ENCODE results near the gene NUPR2.
"Not testable (repeated sequence)": the region's sequence is repeated elsewhere in the genome, so short reads cannot be mapped to it uniquely, and the experiment has no call there.

The NUPR2 gene

GRCh38 chr7:56110611-56111010 lies 5.6 kb downstream of the NUPR2 start:
- DNase-seq (ENCODE audit: low read depth) = no peak
- no peak overlapping the region for H3K4me3 ChIP-seq (ENCODE audit: low read depth, low read length)
- TF ChIP-seq CTCF (conservative IDR thresholded peaks at IDR 0.05; ENCODE audit: low read depth, low read length) = no peak

- no peak for DNase-seq (ENCODE audit: low read depth)
- no peak overlapping the region for H3K4me3 ChIP-seq (ENCODE audit: low read depth, low read length)
- TF ChIP-seq CTCF (conservative IDR thresholded peaks at IDR 0.05; ENCODE audit: low read depth, low read length) = no peak
Measured at GRCh38 chr7:56107954-56108258, 8.3 kb downstream of the NUPR2 start.

GRCh38 chr7:56106108-56107073 lies 9.8 kb downstream of the NUPR2 start, which contains the start of gene CHCHD2:
Gene CHCHD2, minus strand, starts transcription at chr7:56106476. Its CDS starts 63 bp downstream, at chr7:56106413.
- no peak for TF ChIP-seq CTCF (conservative IDR thresholded peaks at IDR 0.05; ENCODE audit: low read depth, low read length)
- peak; percentile 99 for DNase-seq (ENCODE audit: low read depth)
- H3K4me3 ChIP-seq (ENCODE audit: low read depth, low read length) = peak within 1 kb of the TSS; percentile 91

GRCh38 chr7:56105508-56105907 lies 10.7 kb downstream of the NUPR2 start:
- peak overlapping the region; percentile 91 for H3K4me3 ChIP-seq (ENCODE audit: low read depth, low read length)
- peak; percentile 83 for DNase-seq (ENCODE audit: low read depth)
- TF ChIP-seq CTCF (conservative IDR thresholded peaks at IDR 0.05; ENCODE audit: low read depth, low read length) = no peak

- H3K4me3 ChIP-seq (ENCODE audit: low read depth, low read length); DNase-seq (ENCODE audit: low read depth): not testable (repeated sequence)
Measured at GRCh38 chr7:56104138-56104537, 12.1 kb downstream of the NUPR2 start.

- H3K4me3 ChIP-seq (ENCODE audit: low read depth, low read length) = no peak overlapping the region
- TF ChIP-seq CTCF (conservative IDR thresholded peaks at IDR 0.05; ENCODE audit: low read depth, low read length) = no peak
- DNase-seq (ENCODE audit: low read depth) = no peak
Measured at GRCh38 chr7:56099653-56100052, 16.6 kb downstream of the NUPR2 start.

GRCh38 chr7:56098187-56099008 lies 17.8 kb downstream of the NUPR2 start:
- not testable (repeated sequence) for H3K4me3 ChIP-seq (ENCODE audit: low read depth, low read length); DNase-seq (ENCODE audit: low read depth)

Measured in choroid plexus epithelial cell (primary cell).